K562 (cell line): Measurements from ENCODE around the gene C2CD5. TPM values are rescaled to one million over a fixed set of nuclear protein-coding genes. Genes with fewer than 3 reads are reported as not detected.

Experiments
- CBFA2T3 ChIP-seq: fragments of 450-650 bp; IDR thresholded peaks from 2 replicates; pipeline ENCODE4 v1.6.1; 2017
- DPF2 ChIP-seq: fragments of 450-650 bp; IDR thresholded peaks from 2 replicates; pipeline ENCODE4 v1.6.1; 2016
- FOXJ3 ChIP-seq: sonication (generic); formaldehyde crosslinking; IDR thresholded peaks from 2 replicates; pipeline ENCODE4 v1.4.0; 2020; ENCODE audit warnings: mild to moderate bottlenecking, missing genetic modification reagents
- MYBL2 ChIP-seq, 2 experiments: fragments of 450-650 bp in 1 of 2; sonication (generic) in 1 of 2; formaldehyde crosslinking in 1 of 2; IDR thresholded peaks; 2 replicates each; pipeline versions ENCODE4 v1.6.1 to v1.8.1; 2017 to 2022; ENCODE audit warnings: borderline replicate concordance in 1 of 2, inconsistent platforms in 1 of 2, low read depth in 1 of 2, mild to moderate bottlenecking in 1 of 2, missing genetic modification reagents in 1 of 2, moderate library complexity in 1 of 2
- NUFIP1 ChIP-seq: fragments of 450-650 bp; IDR thresholded peaks from 2 replicates; pipeline ENCODE4 v1.6.1; 2018; ENCODE audit not compliant: partially characterized antibody
- POLR2AphosphoS5 ChIP-seq: IDR thresholded peaks from 2 replicates; pipeline ENCODE4 v1.6.1; 2011; ENCODE audit warnings: mild to moderate bottlenecking, low read depth, low read length, moderate library complexity; ENCODE audit not compliant: control insufficient read depth, insufficient read depth
- PRPF4 ChIP-seq: fragments of 200-400 bp; formaldehyde crosslinking; IDR thresholded peaks from one replicate; pipeline ENCODE4 v1.6.1; 2017; ENCODE audit warnings: low read length, low read depth, mild to moderate bottlenecking; ENCODE audit not compliant: insufficient read depth, poor library complexity, severe bottlenecking
- STAG1 ChIP-seq: sonication (generic); formaldehyde crosslinking; IDR thresholded peaks from 2 replicates; pipeline ENCODE4 v1.5.0; 2020; ENCODE audit warnings: missing genetic modification reagents, borderline replicate concordance
- TBP ChIP-seq: optimal IDR thresholded peaks from 2 replicates; pipeline ENCODE3; 2011; ENCODE audit warnings: low read depth, low read length, improper control_type of control experiment
- TCF3 ChIP-seq: sonication (generic); formaldehyde crosslinking; IDR thresholded peaks from 2 replicates; pipeline ENCODE4 v1.4.0; 2020; ENCODE audit warnings: mild to moderate bottlenecking, missing genetic modification reagents
- ZNF174 ChIP-seq: fragments of 250-450 bp; sonication (Bioruptor Pico); IDR thresholded peaks from 2 replicates; pipeline ENCODE4 v1.4.0; 2020; ENCODE audit warnings: mild to moderate bottlenecking
- ZNF23 ChIP-seq: fragments of 250-450 bp; sonication (Bioruptor Pico); IDR thresholded peaks from 2 replicates; pipeline ENCODE4 v1.4.0; 2020; ENCODE audit warnings: mild to moderate bottlenecking
- ZNF263 ChIP-seq: sonication (generic); formaldehyde crosslinking; IDR thresholded peaks from 2 replicates; pipeline ENCODE4 v1.8.0; 2022; ENCODE audit warnings: mild to moderate bottlenecking, missing genetic modification reagents, borderline replicate concordance
- polyA plus RNA-seq, 8 experiments: library from polyadenylated mRNA; depleted of rRNA in 4 of 8; stranded (reverse) in 5 of 8; unstranded in 3 of 8; fragments of >200 nt; fragmentation: Nextera tagmentation in 2 of 8; fragmentation: Illumina TruSeq in 1 of 8; extraction: Ambion mirVana in 2 of 8; extraction: Trizol in 1 of 8; gene quantifications; 2 replicates each; pipeline versions ENCODE4 v1.2.1 to v1.2.3, GENCODE V29; 2011 to 2014; ENCODE audit warnings: inconsistent platforms in 1 of 8, missing spikeins in 1 of 8
- total RNA-seq, 7 experiments: library from RNA; depleted of rRNA in 6 of 7; stranded (reverse); fragments of >200 nt in 6 of 7; fragmentation: Illumina TruSeq in 2 of 7; extraction: Trizol in 2 of 7; gene quantifications; 2 replicates each; pipeline versions ENCODE4 v1.2.1 to v1.2.3, GENCODE V29; 2011 to 2021; ENCODE audit warnings: low replicate concordance in 1 of 7
- TF ChIP-seq, protein P1 (sequence below): fragments of 250-450 bp; sonication (Bioruptor Pico); IDR thresholded peaks from 2 replicates; pipeline ENCODE4 v1.9.0; 2021; ENCODE audit warnings: mild to moderate bottlenecking, inconsistent platforms
- TF ChIP-seq, protein P2 (sequence below): sonication (generic); formaldehyde crosslinking; IDR thresholded peaks from 2 replicates; pipeline ENCODE4 v1.4.0; 2020; ENCODE audit warnings: mild to moderate bottlenecking, missing genetic modification reagents
- TF ChIP-seq, protein P3 (sequence below): fragments of 250-450 bp; sonication (Bioruptor Pico); IDR thresholded peaks from 2 replicates; pipeline ENCODE4 v1.5.0; 2021; ENCODE audit warnings: mild to moderate bottlenecking, borderline replicate concordance

The C2CD5 gene
- total and polyA plus RNA-seq, 9 of the 15 experiments (the other 6 are each of a cell fraction or from before 2014, with no cell fraction given), result 5.1 to 24.1 (median 14.3) TPM

DNA sequence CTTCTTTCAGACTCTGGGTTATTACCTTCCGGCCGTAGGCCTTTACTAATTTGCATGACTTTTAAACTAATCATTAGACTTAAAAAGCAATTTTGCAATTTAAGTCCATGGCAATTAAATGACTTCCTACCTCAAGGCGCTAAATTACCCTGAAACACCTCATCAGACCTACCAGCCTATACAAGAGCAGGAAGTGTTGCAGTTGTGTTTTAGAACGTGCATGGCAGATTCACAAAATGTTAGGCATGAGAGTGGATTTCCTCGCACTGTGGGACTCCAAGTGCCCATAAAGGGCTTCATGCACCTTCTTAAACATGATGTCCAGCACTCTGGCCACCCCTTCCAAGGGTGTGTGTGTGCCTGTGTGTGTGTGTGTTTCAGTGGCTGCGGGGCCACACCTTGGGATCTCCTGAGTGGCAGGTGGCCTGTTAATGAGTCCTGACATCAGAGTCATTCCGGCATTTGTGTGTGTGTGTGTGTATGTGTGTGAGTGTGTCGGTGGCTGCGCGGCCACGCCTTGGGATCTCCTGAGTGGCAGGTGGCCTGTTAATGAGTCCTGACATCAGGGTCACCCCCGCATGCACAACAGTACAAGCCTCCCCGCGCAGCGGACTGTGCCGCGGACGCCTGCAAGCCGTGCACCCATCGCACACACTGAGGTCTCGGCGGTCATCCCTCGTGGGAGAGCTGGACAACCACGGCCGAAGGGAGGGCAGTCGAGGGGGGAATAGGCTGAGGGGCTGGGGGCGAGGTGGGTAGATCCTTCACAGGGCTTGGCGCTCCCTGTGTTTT, 900 bp downstream of the C2CD5 start (continued):
- TF ChIP-seq MYBL2 (IDR thresholded peaks at IDR 0.05; ENCODE audit: low read depth) (no peak), MYBL2 (CRISPR knock-in tag; IDR thresholded peaks at IDR 0.05; ENCODE audit: borderline replicate concordance) (no peak), TCF3 (no peak), DPF2 (0 out of 2 replicates have a peak, but pooled peaks have one; percentile 26), CBFA2T3 (no peak), ZNF174 (CRISPR knock-in tag) (no peak), ZNF23 (CRISPR knock-in tag) (no peak), PRPF4 (no peak), FOXJ3 (CRISPR knock-in tag) (no peak), TBP (no peak), STAG1 (no peak), POLR2AphosphoS5 (no peak), NUFIP1 (no peak), ZNF263 (CRISPR knock-in tag) (no peak)
- TF ChIP-seq, protein P1, sequence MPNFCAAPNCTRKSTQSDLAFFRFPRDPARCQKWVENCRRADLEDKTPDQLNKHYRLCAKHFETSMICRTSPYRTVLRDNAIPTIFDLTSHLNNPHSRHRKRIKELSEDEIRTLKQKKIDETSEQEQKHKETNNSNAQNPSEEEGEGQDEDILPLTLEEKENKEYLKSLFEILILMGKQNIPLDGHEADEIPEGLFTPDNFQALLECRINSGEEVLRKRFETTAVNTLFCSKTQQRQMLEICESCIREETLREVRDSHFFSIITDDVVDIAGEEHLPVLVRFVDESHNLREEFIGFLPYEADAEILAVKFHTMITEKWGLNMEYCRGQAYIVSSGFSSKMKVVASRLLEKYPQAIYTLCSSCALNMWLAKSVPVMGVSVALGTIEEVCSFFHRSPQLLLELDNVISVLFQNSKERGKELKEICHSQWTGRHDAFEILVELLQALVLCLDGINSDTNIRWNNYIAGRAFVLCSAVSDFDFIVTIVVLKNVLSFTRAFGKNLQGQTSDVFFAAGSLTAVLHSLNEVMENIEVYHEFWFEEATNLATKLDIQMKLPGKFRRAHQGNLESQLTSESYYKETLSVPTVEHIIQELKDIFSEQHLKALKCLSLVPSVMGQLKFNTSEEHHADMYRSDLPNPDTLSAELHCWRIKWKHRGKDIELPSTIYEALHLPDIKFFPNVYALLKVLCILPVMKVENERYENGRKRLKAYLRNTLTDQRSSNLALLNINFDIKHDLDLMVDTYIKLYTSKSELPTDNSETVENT (CRISPR knock-in tag), result no peak
- TF ChIP-seq, protein P2, sequence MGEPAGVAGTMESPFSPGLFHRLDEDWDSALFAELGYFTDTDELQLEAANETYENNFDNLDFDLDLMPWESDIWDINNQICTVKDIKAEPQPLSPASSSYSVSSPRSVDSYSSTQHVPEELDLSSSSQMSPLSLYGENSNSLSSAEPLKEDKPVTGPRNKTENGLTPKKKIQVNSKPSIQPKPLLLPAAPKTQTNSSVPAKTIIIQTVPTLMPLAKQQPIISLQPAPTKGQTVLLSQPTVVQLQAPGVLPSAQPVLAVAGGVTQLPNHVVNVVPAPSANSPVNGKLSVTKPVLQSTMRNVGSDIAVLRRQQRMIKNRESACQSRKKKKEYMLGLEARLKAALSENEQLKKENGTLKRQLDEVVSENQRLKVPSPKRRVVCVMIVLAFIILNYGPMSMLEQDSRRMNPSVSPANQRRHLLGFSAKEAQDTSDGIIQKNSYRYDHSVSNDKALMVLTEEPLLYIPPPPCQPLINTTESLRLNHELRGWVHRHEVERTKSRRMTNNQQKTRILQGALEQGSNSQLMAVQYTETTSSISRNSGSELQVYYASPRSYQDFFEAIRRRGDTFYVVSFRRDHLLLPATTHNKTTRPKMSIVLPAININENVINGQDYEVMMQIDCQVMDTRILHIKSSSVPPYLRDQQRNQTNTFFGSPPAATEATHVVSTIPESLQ (CRISPR knock-in tag), result no peak
- TF ChIP-seq, protein P3, sequence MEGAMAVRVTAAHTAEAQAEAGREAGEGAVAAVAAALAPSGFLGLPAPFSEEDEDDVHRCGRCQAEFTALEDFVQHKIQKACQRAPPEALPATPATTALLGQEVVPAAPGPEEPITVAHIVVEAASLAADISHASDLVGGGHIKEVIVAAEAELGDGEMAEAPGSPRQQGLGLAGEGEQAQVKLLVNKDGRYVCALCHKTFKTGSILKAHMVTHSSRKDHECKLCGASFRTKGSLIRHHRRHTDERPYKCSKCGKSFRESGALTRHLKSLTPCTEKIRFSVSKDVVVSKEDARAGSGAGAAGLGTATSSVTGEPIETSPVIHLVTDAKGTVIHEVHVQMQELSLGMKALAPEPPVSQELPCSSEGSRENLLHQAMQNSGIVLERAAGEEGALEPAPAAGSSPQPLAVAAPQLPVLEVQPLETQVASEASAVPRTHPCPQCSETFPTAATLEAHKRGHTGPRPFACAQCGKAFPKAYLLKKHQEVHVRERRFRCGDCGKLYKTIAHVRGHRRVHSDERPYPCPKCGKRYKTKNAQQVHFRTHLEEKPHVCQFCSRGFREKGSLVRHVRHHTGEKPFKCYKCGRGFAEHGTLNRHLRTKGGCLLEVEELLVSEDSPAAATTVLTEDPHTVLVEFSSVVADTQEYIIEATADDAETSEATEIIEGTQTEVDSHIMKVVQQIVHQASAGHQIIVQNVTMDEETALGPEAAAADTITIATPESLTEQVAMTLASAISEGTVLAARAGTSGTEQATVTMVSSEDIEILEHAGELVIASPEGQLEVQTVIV (CRISPR knock-in tag), result no peak
